GM21723 (cell line): ENCODE results near the gene RASA3.
"Not testable (repeated sequence)": the region's sequence is repeated elsewhere in the genome, so short reads cannot be mapped to it uniquely, and the experiment has no call there.

Experiments used
- ATAC-seq: cut with Tn5 transposase; IDR thresholded peaks from one replicate; pipeline ENCODE4 v1.9.1; 2021; ENCODE audit warnings: mild to moderate bottlenecking, moderate library complexity; ENCODE audit not compliant: unreplicated experiment

The RASA3 gene

GRCh38 chr13:114114666-114115065, 17.8 kb downstream of the RASA3 start:
- ATAC-seq = not testable (repeated sequence)

- ATAC-seq = no peak
These were observed 18.3 kb downstream of the RASA3 start for GRCh38 chr13:114114006-114114640.

- ATAC-seq = not testable (repeated sequence)
These were observed 19.0 kb downstream of the RASA3 start for GRCh38 chr13:114113395-114113794.

GRCh38 chr13:114112826-114113322, 19.5 kb downstream of the RASA3 start:
- no peak for ATAC-seq

- no peak for ATAC-seq
These were observed 20.1 kb downstream of the RASA3 start for GRCh38 chr13:114112231-114112825.

GRCh38 chr13:114111577-114111976, 20.8 kb downstream of the RASA3 start:
- ATAC-seq = no peak

GRCh38 chr13:114110830-114111189, 21.6 kb downstream of the RASA3 start:
- not testable (repeated sequence) for ATAC-seq

- no peak for ATAC-seq
These were observed 22.2 kb downstream of the RASA3 start for GRCh38 chr13:114110091-114110829.

- no peak for ATAC-seq
These were observed 22.8 kb downstream of the RASA3 start for GRCh38 chr13:114109641-114110041.

GRCh38 chr13:114108894-114109293, 23.5 kb downstream of the RASA3 start:
- ATAC-seq = no peak

- no peak for ATAC-seq
These were observed 24.2 kb downstream of the RASA3 start for GRCh38 chr13:114108141-114108761.

GRCh38 chr13:114107686-114108081, 24.7 kb downstream of the RASA3 start:
- ATAC-seq = no peak

GRCh38 chr13:114106991-114107685, 25.3 kb downstream of the RASA3 start:
- no peak for ATAC-seq

- no peak for ATAC-seq
These were observed 25.9 kb downstream of the RASA3 start for GRCh38 chr13:114106526-114106925.

- ATAC-seq = no peak
These were observed 26.8 kb downstream of the RASA3 start for GRCh38 chr13:114105521-114106225.

- ATAC-seq = no peak
These were observed 27.5 kb downstream of the RASA3 start for GRCh38 chr13:114104655-114105520.

GRCh38 chr13:114103801-114104654, 28.4 kb downstream of the RASA3 start:
- ATAC-seq = no peak

GRCh38 chr13:114103289-114103621, 29.2 kb downstream of the RASA3 start:
- not testable (repeated sequence) for ATAC-seq
